Sigmoid colon (tissue), 7 donors: ENCODE data around the gene CPLX4. TPM values are rescaled to one million over a fixed set of nuclear protein-coding genes. Genes with fewer than 3 reads are reported as not detected.

Source experiments
- DNase-seq: peaks from one replicate; pipeline ENCODE4 v3.0.0-alpha.2; 2019
- H3K27ac ChIP-seq, 4 donors: fragments of 200-600 bp; sonication (generic); one replicate each; pipeline ENCODE4 v1.5.1; 2016 to 2019; ENCODE audit warnings: mild to moderate bottlenecking in 1 of 4
- H3K27me3 ChIP-seq, 3 donors: fragments of 200-600 bp; sonication (generic); one replicate each; pipeline ENCODE4 v1.5.1; 2019; ENCODE audit warnings: mild to moderate bottlenecking in 1 of 3
- H3K36me3 ChIP-seq, 4 donors: fragments of 200-600 bp; sonication (generic); one replicate each; pipeline ENCODE4 v1.5.1; 2016 to 2019
- H3K4me1 ChIP-seq, 4 donors: fragments of 200-600 bp; sonication (generic); one replicate each; pipeline ENCODE4 v1.5.1; 2017 to 2019
- H3K4me3 ChIP-seq, 4 donors: fragments of 200-600 bp; sonication (generic); one replicate each; pipeline ENCODE4 v1.5.1; 2017 to 2019; ENCODE audit warnings: mild to moderate bottlenecking in 2 of 4, moderate library complexity in 1 of 4
- H3K9me3 ChIP-seq, 4 donors: fragments of 200-600 bp in 3 of 4; sonication (generic) in 3 of 4; one replicate each; pipeline versions ENCODE4 v1.5.1 to v1.6.1; 2013 to 2019
- CTCF ChIP-seq, 4 experiments: fragments of 450-650 bp in 3 of 4; fragments of 200-600 bp in 1 of 4; IDR thresholded peaks; one replicate each; pipeline ENCODE4 v1.5.1; 2016 to 2019; ENCODE audit warnings: antibody characterized with exemption in 4 of 4, mild to moderate bottlenecking in 3 of 4, moderate library complexity in 2 of 4
- EP300 ChIP-seq, 4 donors: sonication (generic); formaldehyde crosslinking; IDR thresholded peaks; one replicate each; pipeline ENCODE4 v1.6.1; 2017; ENCODE audit warnings: antibody characterized with exemption in 4 of 4
- POLR2A ChIP-seq, 2 donors: fragments of 450-650 bp; IDR thresholded peaks; one replicate each; pipeline ENCODE4 v1.6.1; 2016; ENCODE audit warnings: antibody characterized with exemption in 2 of 2, mild to moderate bottlenecking in 2 of 2, moderate library complexity in 2 of 2
- POLR2AphosphoS5 ChIP-seq, 4 donors: sonication (generic); formaldehyde crosslinking; IDR thresholded peaks; one replicate each; pipeline ENCODE4 v1.6.1; 2017; ENCODE audit warnings: antibody characterized with exemption in 4 of 4
- WGBS, 2 donors: extraction: QIAGEN DNeasy Blood & Tissue Kit; methylation state at CpG; one replicate each; pipeline ENCODE4 v1.1.7; 2013; 5-methylcytosine and 5-hydroxymethylcytosine counted together
- intact Hi-C: fragments of 100-400 bp; cut with DNase I; formaldehyde crosslinking; loops from one replicate; pipeline ENCODE4 v1.15.1; 2023
- polyA plus RNA-seq, 3 donors: library from polyadenylated mRNA; stranded (reverse); fragments of 200-250 nt; gene quantifications; one replicate each; pipeline ENCODE4 v1.2.3, GENCODE V29; 2013
- total RNA-seq, 4 donors: library from RNA; depleted of rRNA; stranded (reverse); fragments of >200 nt; gene quantifications; one replicate each; pipeline ENCODE4 v1.1.0, GENCODE V29; 2016
- donor health status: healthy with polysubstance abuse.
- donor health status: Bipolar disorder and iron deficiency.
- donor health status: healthy.

Gene CPLX4
- total and polyA plus RNA-seq, 7 donors: 0.33 TPM; not detected in 6

GRCh38 chr18:59298871-59299270, 19.6 kb downstream of the CPLX4 start:
- no peaks in the 10 kb centered on the region for H3K36me3 ChIP-seq
- H3K4me3 ChIP-seq: no peak overlapping the region
- TF ChIP-seq POLR2AphosphoS5 (IDR thresholded peaks at IDR 0.05) (no peak), CTCF (IDR thresholded peaks at IDR 0.05) (no peak), EP300 (IDR thresholded peaks at IDR 0.05) (no peak), POLR2A (IDR thresholded peaks at IDR 0.05) (no peak)
- no peaks in the 10 kb centered on the region for H3K4me1 ChIP-seq
- H3K9me3 ChIP-seq: no peaks in the 10 kb centered on the region
- no peak for DNase-seq
- H3K27ac ChIP-seq: no peak overlapping the region
- 74 to 75% methylated on average over 8 of the region's 8 CpGs for WGBS, 2 donors
- intact Hi-C loops: no loop called here
- H3K27me3 ChIP-seq: no peaks in the 10 kb centered on the region

DNA sequence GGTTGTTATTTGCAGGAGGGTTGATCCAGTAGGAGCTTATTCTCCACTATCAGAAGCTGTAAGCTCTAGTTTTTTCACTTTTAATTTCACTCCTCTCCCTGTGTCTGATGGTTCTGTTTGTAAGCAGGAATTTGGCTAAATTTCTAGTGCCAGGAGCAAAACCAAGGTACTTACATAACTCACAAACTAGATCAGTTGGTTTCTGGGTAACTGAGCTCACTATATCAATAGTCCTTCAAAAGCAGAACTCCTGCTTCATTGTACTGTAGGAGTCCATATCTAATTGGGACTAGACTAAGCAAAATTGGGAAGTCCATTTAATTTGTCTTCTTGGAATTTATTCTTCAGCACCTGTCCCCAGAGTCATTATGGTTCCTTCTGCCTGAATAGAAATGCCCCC, 25.1 kb downstream of the CPLX4 start:
- Histone ChIP-seq H3K4me3 (no peak overlapping the region), H3K36me3 (no peaks in the 10 kb centered on the region), H3K27me3 (peaks cover 0 to 6% (median 4%) of the 10 kb centered on the region in 3 donors), H3K9me3 (no peaks in the 10 kb centered on the region), H3K27ac (no peak overlapping the region), H3K4me1 (no peaks in the 10 kb centered on the region)
- intact Hi-C loops: no loop called here
- TF ChIP-seq POLR2A (IDR thresholded peaks at IDR 0.05) (no peak), EP300 (IDR thresholded peaks at IDR 0.05) (no peak), POLR2AphosphoS5 (IDR thresholded peaks at IDR 0.05) (no peak), CTCF (IDR thresholded peaks at IDR 0.05) (no peak)
- DNase-seq: no peak

DNA sequence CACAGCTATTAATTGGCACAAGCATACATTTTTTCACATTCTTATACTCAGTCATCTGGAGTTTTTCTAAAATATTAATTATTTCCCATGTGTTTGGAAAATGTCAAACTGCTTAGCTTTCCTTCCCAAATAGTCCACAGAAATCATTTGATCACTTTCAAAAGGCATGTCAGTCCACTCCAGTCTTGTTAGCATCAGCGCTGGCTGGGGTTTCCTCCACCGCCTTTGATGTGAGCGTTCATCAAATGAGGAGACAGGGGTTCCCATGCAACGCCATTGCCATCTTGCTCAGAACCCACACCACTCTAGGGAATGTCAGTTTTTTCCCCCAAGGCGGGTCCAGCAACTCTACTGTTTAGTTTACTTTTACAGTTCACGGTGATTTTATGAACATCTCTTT, 32.1 kb downstream of the CPLX4 start:
- TF ChIP-seq POLR2AphosphoS5 (IDR thresholded peaks at IDR 0.05) (no peak), EP300 (IDR thresholded peaks at IDR 0.05) (no peak), CTCF (IDR thresholded peaks at IDR 0.05) (no peak), POLR2A (IDR thresholded peaks at IDR 0.05) (no peak)
- no peaks in the 10 kb centered on the region for H3K4me1 ChIP-seq
- H3K4me3 ChIP-seq: no peak overlapping the region
- no peak overlapping the region for H3K27ac ChIP-seq
- H3K9me3 ChIP-seq: no peaks in the 10 kb centered on the region
- peaks cover 0 to 52% (median 4%) of the 10 kb centered on the region in 3 donors for H3K27me3 ChIP-seq
- intact Hi-C loops: no loop called here
- WGBS, 2 donors: 36 to 62% methylated on average over 6 of the region's 6 CpGs
- DNase-seq: no peak
- no peaks in the 10 kb centered on the region for H3K36me3 ChIP-seq

DNA sequence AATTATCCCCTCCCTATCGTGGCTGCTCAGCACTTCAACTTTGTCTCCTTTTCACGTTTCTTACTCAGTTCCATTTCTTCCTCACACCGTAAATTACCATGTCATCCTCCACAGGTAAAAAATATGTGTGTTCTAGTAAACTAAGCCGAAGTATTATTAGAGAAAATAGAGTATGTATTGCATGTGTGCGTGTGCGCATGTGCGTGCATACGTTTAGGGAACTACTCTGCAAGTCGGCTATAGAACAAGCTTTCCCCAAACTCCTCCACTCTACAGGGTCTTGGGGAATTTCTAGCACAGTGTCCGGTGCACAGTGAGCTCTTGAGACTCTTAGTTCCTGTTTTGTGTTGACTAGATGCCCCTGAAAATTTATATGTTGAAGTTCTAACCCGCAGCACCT, 36.1 kb downstream of the CPLX4 start:
- no peak for TF ChIP-seq EP300 (IDR thresholded peaks at IDR 0.05)
- no peak for TF ChIP-seq CTCF (IDR thresholded peaks at IDR 0.05)
- no peak for TF ChIP-seq POLR2AphosphoS5 (IDR thresholded peaks at IDR 0.05)
- TF ChIP-seq POLR2A (IDR thresholded peaks at IDR 0.05): no peak
- H3K27me3 ChIP-seq: peaks cover 0 to 60% (median 12%) of the 10 kb centered on the region in 3 donors
- no peaks in the 10 kb centered on the region for H3K9me3 ChIP-seq
- 86% methylated on average over 11 of the region's 11 CpGs for whole genome bisulfite sequencing, 2 donors
- H3K4me1 ChIP-seq: no peaks in the 10 kb centered on the region
- no peak for DNase-seq
- H3K36me3 ChIP-seq: no peaks in the 10 kb centered on the region
- intact Hi-C loops: no loop called here
- no peak overlapping the region for H3K4me3 ChIP-seq
- no peak overlapping the region for H3K27ac ChIP-seq

DNA sequence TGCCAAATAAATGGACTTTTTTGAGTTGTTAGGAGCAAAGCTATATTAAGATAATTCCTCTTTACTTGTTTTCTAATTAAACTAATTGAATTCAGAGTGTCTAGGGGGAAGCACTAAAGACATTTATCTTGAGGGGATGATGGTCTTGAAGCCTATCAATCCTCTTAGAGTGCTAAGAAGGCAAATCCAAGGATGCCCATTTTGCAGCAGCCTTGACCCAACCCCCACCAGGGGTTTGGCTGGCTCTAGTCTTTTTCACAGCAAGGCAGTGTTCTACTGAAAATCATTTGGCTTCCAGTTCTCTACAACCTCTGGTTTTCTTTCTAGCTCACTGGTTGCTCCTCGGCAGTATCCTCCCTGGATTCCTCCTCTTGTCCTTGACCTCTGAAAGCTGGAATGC, 38.7 kb downstream of the CPLX4 start:
- H3K27me3 ChIP-seq: peaks cover 1 to 66% (median 13%) of the 10 kb centered on the region in 3 donors
- no peaks in the 10 kb centered on the region for H3K9me3 ChIP-seq
- intact Hi-C loops: no loop called here
- TF ChIP-seq CTCF (IDR thresholded peaks at IDR 0.05) (no peak), POLR2AphosphoS5 (IDR thresholded peaks at IDR 0.05) (no peak), EP300 (IDR thresholded peaks at IDR 0.05) (no peak), POLR2A (IDR thresholded peaks at IDR 0.05) (no peak)
- no peaks in the 10 kb centered on the region for H3K4me1 ChIP-seq
- DNase-seq: no peak
- no peak overlapping the region for H3K27ac ChIP-seq
- WGBS, 2 donors: 28 to 62% methylated on average over 1 of the region's 1 CpG
- no peak overlapping the region for H3K4me3 ChIP-seq
- H3K36me3 ChIP-seq: no peaks in the 10 kb centered on the region
